BJ (cell line): ENCODE measurements around the gene TTLL11. TPM values are rescaled to one million over a fixed set of nuclear protein-coding genes. Genes with fewer than 3 reads are reported as not detected.

ENCODE experiments used
- CTCF ChIA-PET: fragments of 350-600 bp; formaldehyde crosslinking; extraction: SDS; loops from one replicate; lab custom pipeline; 2021; ENCODE audit warnings: antibody characterized with exemption, inconsistent platforms; lab: Yijun Ruan, JAX
- POLR2A ChIA-PET: fragments of 300-600 bp; sonication (Branson Sonifier 250); formaldehyde crosslinking; extraction: SDS; loops from one replicate; lab custom pipeline; 2021; ENCODE audit warnings: antibody characterized with exemption; lab: Charles Lee
- DNase-seq: peaks from one replicate; pipeline ENCODE4 v3.0.0-alpha.2; 2011; ENCODE audit warnings: low read depth
- H3K27me3 ChIP-seq: 2 replicates; pipeline ENCODE4 v1.6.0; 2011; ENCODE audit warnings: low read length; ENCODE audit not compliant: control insufficient read depth, insufficient read depth
- H3K36me3 ChIP-seq: 2 replicates; pipeline ENCODE4 v1.5.1; 2011; ENCODE audit warnings: low read length; ENCODE audit not compliant: control insufficient read depth, insufficient read depth
- H3K4me3 ChIP-seq: 2 replicates; pipeline ENCODE4 v1.5.1; 2011; ENCODE audit warnings: low read depth, mild to moderate bottlenecking, control low read depth, low read length
- polyA plus RNA-seq: library from polyadenylated mRNA; depleted of rRNA; stranded (reverse); fragments of >200 nt; gene quantifications from 2 replicates; pipeline ENCODE4 v1.2.3, GENCODE V29; 2011
- TF ChIP-seq, protein P1 (sequence below): IDR thresholded peaks from 2 replicates; pipeline ENCODE4 v1.5.1; 2011; ENCODE audit warnings: low read depth, mild to moderate bottlenecking, control low read depth, inconsistent platforms, low read length, moderate library complexity; ENCODE audit not compliant: insufficient read depth

TTLL11 gene
- polyA plus RNA-seq, 1 experiment = 5.6 TPM

DNA sequence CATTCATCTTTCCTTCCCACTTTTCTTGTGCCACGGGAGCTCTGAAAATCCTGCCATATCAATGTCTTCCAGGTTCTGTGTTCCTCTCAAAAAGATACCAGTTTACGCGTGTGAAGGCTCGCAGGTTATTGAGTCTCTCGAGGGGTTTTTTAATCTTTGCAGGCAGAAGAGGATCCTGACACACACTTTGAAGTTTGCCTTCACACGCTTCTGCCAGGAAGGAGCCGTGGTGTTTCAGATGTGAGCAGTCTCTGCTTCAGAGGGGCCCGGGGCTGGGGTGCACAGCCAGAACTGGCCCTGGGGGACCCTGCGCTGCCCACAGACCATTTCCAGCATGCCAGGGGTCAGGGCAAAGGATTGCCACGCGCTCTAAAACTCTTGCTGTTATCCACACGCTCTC, 167.2 kb downstream of the TTLL11 start:
- ChIA-PET CTCF (no interaction called here), POLR2A (no interaction called here)
- TF ChIP-seq, protein P1, sequence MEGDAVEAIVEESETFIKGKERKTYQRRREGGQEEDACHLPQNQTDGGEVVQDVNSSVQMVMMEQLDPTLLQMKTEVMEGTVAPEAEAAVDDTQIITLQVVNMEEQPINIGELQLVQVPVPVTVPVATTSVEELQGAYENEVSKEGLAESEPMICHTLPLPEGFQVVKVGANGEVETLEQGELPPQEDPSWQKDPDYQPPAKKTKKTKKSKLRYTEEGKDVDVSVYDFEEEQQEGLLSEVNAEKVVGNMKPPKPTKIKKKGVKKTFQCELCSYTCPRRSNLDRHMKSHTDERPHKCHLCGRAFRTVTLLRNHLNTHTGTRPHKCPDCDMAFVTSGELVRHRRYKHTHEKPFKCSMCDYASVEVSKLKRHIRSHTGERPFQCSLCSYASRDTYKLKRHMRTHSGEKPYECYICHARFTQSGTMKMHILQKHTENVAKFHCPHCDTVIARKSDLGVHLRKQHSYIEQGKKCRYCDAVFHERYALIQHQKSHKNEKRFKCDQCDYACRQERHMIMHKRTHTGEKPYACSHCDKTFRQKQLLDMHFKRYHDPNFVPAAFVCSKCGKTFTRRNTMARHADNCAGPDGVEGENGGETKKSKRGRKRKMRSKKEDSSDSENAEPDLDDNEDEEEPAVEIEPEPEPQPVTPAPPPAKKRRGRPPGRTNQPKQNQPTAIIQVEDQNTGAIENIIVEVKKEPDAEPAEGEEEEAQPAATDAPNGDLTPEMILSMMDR = no peak
- DNase-seq = no peak
- Histone ChIP-seq H3K27me3 (no peaks in the 10 kb centered on the region), H3K36me3 (no peaks in the 10 kb centered on the region), H3K4me3 (no peak overlapping the region)

DNA sequence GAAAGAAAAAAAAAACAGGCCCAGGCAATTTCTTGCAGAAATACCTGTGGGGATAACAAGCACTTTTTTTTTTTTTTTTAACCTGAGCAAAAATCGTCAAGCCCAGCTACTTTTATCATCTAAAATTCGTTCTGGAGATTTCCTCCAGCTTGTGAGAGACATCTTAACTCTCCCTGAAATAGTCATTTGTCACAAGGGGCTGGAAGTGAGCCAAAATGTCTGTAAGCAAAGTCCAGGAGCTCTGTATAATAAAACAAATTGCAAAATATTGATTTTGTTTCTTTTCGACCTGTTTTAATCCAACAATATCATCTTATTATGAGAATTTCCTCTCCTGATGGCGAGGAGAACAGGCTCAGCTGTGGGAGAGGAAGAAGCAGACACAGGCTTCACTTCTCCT, 168.4 kb downstream of the TTLL11 start:
- CTCF ChIA-PET = interaction anchor here (0.6 to 1.3 kb wide), 2 partner anchors 10 to 102 kb away, joined by 3 read pairs; no protein-coding TSS in a partner anchor
- POLR2A ChIA-PET = interaction anchor here (0.6 kb wide), 1 partner anchor 852 kb away, joined by 22 read pairs; no protein-coding TSS in a partner anchor
- Histone ChIP-seq H3K36me3 (no peaks in the 10 kb centered on the region), H3K27me3 (no peaks in the 10 kb centered on the region), H3K4me3 (no peak overlapping the region)
- DNase-seq = no peak
- TF ChIP-seq, protein P1 = no peak

DNA sequence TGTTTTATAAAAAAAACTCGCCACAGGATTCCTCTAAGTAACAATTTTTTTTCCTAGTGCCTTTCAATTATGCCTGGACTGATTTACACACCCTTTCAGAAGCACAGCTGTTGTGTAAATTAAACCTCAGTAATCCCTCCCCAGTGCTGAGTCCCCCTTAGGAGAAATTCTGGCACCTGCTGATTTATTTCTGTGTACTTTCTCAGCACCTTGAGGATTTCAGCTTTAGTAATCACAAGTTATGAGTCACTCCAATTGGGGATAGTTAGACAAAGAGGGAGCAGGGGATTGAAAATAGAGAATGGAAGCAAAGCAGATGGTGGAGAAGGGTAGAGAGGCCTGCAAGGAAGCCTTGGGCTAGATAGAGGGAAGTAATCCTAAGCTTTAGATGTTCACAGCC, 171.7 kb downstream of the TTLL11 start:
- TF ChIP-seq, protein P1 = no peak
- ChIA-PET POLR2A (no interaction called here), CTCF (interaction anchor here (0.6 to 1.1 kb wide), 2 partner anchors 8 to 337 kb away, joined by 3 to 4 read pairs; no protein-coding TSS in a partner anchor)
- DNase-seq = no peak
- Histone ChIP-seq H3K27me3 (no peaks in the 10 kb centered on the region), H3K36me3 (no peaks in the 10 kb centered on the region), H3K4me3 (no peak overlapping the region)

DNA sequence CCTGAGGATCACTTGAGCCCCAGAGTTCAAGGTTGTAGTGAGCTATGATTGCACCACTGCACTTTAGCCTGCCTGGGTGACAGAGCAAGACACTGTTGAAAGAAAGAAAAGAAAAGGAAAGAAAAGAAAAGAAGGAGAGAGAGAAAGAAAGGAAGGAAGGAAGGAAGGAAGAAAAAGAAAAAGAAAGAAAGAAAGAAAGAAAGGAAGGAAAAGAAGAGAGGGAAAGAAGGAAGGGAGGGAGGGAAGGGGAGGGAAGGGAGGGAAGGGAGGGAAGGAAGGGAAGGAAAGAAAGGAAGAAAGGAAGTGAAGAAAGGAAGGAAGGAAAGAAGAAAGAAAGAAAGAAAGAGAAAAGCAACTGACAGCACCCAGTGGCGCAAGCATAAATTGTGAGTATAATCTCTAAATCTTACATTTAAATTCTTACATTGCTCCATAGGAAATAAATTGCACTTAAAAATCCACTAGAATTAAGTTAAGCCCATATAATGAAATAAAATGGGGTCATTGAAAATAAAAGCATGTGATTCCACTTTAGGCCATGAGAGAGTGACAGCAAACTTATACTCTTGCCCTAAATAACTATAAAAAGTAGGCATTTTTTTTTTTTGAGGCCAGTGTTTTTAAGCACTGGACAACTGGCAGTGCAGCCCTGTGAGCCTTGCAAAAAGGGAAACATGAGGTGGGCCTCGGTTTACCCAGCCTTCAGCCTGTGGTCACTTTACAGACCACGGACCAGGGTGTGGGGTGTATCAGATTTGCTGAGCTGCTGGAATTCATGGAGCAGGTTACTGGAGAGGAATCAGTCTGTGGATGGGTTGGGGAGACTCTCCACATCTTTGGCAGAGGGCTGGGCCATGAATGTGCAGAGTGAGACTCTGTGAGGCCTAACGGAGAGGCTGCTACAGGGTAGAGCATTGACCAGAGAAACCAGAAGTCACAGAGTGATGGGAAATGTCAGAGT, 175.5 kb downstream of the TTLL11 start:
- no peak for DNase-seq
- TF ChIP-seq, protein P1 = no peak
- ChIA-PET CTCF (no interaction called here), POLR2A (interaction anchor here (0.7 kb wide), 1 partner anchor 325 kb away, joined by 5 read pairs; no protein-coding TSS in a partner anchor)
- no peaks in the 10 kb centered on the region for H3K27me3 ChIP-seq
- H3K4me3 ChIP-seq = no peak overlapping the region
- H3K36me3 ChIP-seq = no peaks in the 10 kb centered on the region

DNA sequence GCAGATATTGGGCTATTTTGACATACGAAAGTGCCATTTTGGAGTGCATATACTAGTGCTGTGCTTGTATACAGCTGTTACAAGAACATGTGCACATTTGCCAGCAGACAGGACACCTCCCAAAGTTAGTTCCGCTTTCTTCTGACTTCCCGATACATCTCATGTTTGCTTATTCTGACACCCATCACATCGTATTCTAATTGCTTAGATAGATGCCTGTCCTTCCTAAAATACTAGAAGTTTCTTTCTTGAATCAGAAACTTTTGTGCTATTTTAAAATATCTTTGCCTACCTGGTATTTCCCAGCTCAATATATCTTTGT, 177.8 kb downstream of the TTLL11 start:
- no peak for DNase-seq
- Histone ChIP-seq H3K4me3 (no peak overlapping the region), H3K36me3 (no peaks in the 10 kb centered on the region), H3K27me3 (no peaks in the 10 kb centered on the region)
- ChIA-PET CTCF (interaction anchor here (1.2 to 1.4 kb wide), 2 partner anchors 9 to 13 kb away, joined by 3 to 4 read pairs; no protein-coding TSS in a partner anchor), POLR2A (no interaction called here)
- TF ChIP-seq, protein P1 = no peak
